Stimulated activated CD4-positive, alpha-beta T cell treated with anti-CD3 and anti-CD28 coated beads, TNF-alpha, amount 100 ng/mL, for 1 hour (primary cell): Measurements from ENCODE around the gene KLHL13.

Experiments used
- DNase-seq, 3 donors: peaks; one replicate each; pipeline ENCODE4 v3.0.0-alpha.2; 2020; ENCODE audit warnings: low read depth in 3 of 3, low spot score in 1 of 3

KLHL13 gene

DNA sequence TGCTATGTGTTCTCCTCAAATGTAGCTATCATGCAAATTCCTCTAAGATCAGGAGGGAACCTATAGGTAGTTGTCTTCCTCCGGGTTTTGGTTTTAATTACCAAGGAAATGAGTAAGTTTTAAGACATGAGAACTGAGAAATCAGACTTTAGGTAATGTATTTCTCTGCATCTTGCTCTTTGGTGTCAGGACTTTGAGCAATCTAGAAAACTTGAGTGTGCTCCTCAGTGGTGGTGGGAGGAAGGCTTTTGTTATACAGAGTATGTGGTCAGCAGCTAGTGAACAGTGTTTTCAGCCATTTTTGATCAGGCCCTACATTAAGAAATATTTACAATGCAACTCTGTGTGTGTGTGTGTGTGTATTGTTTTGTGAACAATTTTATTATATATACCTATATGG lies 224.1 kb downstream of the KLHL13 start:
- DNase-seq, result no peak

- no peak for DNase-seq
These were observed 244.8 kb downstream of the KLHL13 start for GRCh38 chrX:117871796-117872195.

GRCh38 chrX:117860517-117860916 lies 256.1 kb downstream of the KLHL13 start:
- DNase-seq, result no peak

- DNase-seq, result no peak
These were observed 261.8 kb downstream of the KLHL13 start for GRCh38 chrX:117854806-117855205.

DNA sequence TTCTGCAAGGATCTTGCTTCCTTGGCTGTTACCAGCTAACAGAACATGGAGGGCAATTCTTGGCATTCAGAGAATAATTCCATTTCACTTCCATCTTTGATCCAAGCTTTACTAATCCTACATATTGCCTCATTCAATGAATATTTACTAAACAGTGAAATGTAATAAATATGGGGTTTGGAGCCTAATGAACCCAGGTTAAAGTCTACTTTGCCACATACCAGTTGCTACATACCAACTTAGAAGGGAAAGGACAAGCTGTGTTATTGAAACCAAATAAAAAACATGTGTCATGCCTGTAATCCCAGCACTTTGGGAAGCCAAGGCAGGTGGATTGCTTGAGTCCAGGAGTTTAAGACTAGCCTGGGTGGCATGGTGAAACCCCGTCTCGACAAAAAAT lies 265.6 kb downstream of the KLHL13 start:
- DNase-seq, result no peak
